HL-60/S4 (cell line): ENCODE results near the gene PSMG4.

Source experiments
- in situ Hi-C: fragments of 300-500 bp; cut with MboI; formaldehyde crosslinking; loops from 2 replicates; pipeline ENCODE4 v1.14.3; 2022; ENCODE audit warnings: low sequenced_read_pairs

The PSMG4 gene

DNA sequence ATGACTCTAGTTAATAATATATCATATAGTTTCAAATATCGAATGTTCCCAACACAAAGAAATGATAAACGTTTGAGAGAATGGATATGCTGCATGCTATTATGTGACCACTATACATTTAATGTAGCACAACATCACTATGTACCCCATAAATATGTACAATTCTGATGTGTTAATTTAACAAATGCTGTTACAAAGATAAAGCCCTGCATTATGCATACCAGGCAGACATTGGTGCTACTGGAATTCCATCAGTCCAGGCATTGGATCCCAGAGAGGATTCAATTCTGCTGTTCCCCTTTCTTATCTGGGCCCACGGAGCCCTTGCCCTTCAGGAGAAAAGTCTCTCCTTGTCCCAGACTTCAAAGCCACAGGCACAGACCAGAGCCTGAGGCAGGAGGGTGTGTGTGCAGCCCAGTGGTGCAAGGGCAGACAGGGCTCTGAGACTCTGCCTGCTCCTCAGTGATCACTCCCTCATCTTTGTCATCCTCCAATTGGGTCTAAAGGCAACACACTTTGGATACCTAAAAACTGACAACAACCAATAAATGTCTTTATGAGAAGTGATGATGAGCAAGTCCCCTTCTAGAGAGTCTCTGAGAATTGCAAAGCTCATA, 45.2 kb downstream of the PSMG4 start:
- in situ Hi-C loops, result no loop called here

DNA sequence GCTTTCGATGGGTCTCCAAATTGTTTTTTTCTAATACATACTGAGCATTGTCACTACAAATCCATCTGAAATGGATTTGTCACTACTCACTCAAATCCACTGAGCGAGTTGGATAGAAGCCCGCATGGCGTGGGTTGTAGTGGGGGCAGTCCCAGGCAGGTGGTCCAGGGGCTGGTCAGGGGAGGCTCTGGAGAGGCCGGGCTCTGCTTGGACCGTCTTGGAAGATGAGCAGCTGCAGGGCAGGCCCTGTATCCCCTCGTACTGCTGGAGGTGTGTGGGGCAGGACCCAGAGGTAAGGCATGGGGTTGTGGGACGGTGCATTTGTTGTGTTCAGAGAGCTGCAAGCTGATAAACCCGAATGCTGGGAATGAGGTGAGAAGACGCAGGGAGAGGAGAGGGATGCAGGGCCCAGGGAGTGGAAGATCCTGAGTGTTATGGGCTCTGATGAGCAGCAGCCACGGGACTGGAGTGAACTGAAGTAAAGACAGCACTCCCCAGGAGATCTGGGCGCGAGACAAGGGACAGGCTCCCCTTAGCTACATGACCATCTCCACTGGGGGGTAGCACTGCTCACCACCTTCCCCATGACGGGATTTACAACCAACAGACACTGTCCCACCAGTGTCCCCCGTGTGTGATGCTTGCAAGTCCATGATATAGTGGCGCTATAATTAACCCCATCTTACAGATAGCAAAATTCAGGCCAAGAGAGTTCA, 45.9 kb downstream of the PSMG4 start:
- in situ Hi-C loops, result no loop called here

DNA sequence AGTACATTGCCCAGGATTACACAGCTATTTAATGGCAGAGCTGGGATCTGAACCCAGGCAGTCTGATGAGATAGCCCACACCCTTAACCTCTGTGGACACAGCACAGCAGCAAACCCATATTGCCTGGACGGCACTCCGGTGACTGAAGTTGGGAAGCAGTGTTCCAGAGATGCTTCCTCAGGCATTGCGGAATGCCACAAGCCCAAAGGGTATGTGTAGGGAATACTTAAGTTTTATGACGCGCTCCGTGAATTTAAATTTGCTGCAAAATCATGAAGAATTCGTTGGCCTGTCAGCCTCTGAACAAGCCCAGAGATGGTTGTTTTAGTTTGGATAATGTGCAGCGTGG, 46.4 kb downstream of the PSMG4 start:
- in situ Hi-C loops, result no loop called here

DNA sequence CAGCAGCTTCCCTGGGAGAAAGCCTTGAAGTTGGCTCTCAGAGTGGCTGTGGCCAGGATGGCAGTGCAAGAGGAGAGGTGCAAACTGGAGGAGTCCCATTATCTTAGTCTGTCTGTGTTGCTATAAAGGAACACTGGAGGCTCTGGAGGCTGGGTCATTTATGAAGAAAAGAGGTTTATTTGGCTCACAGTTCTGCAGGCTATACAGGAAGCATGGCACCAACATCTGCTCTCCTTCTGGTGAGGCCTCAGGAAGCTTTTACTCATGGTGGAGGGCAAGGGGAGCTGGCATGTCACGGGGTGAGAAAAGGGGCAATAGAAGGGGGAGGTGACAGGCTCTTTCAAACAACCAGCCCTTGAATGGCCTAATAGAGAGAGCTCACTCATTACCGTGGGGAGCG, 47.1 kb downstream of the PSMG4 start:
- in situ Hi-C loops, result no loop called here

DNA sequence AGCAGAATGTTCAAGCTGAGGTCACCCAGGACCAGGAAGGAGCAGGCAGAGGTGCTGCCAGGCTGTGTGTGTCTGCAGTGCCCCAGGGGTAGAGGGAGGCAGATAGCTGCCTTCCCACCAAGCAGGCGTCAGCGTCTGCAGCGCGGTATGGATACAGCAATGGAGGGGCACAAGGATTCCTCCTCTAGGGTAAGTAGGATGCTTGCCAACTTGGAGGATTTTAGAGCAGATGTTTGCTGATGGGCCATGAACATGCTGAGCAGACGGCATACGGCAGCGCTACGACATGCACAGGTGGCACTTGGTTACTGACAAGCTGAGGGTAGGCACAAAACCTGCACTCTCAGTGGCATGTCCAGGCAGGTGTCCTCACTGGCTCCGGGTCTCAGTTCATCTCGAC, 48.1 kb downstream of the PSMG4 start:
- in situ Hi-C loops, result no loop called here

DNA sequence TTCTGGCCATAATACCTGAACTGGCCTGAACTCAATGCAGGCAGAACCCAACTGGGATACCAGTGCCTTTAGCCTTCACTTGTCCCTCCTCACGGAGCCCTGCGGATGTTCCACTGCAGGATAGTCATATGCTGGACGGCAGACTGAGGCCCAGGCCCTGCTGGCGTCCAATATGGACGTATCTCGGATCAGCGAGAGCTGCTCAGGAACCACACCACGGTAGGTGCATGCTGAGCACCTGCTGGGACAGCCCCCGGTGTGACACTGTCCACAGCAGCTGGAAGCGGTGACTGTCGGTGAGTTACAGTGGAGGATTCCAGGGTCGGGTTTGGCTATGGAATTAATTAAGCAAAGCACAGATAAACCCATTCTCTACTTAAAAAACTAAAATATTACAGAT, 48.7 kb downstream of the PSMG4 start:
- in situ Hi-C loops, result no loop called here

DNA sequence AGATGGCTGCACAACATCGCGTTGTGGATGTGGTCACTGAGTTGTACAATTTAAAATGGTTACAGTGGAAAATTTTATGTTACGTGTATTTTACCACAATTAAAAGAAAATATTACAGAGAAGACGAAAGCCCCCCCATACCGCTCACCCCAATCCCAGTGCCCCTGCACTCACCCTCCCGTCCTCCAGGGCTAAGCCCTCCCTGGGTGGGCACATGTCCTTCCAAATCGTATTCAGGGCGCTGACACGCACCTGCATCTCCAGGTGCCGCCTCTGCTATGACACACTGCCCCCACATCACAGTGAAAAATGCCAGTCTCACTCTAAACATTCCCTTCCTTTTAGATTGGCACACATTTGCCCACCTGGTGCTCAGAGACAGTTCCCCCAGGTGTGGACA, 49.4 kb downstream of the PSMG4 start:
- in situ Hi-C loops, result no loop called here

DNA sequence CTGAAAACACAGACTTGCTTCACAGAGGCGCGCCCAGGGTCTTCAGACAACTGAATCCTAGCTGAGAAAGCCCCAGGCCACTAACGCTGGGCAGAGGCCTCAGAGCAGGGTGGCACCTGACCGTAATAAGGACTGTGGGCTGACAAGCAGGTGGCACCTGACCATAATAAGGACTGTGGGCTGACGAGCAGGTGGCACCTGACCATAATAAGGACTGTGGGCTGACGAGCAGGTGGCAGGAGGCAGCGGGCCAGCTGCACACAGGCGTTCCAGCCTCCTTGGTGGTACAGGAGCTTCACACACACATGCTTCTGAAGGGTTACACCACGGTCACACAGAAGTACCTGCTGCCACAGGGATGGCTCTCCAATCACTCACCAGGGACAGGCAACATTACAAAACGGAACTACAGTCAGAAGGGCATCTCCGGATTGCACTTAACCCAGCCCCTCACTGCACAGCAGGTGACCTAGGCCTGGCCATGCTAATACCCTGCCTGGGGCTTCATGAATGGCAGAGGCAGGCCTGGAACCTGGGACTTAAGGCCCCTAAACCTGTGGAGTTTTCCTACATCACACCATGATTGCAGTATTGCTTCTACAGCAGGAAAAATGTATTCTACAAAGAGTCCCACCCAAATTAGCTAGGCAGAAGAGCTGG, 50.8 kb downstream of the PSMG4 start:
- in situ Hi-C loops, result no loop called here

DNA sequence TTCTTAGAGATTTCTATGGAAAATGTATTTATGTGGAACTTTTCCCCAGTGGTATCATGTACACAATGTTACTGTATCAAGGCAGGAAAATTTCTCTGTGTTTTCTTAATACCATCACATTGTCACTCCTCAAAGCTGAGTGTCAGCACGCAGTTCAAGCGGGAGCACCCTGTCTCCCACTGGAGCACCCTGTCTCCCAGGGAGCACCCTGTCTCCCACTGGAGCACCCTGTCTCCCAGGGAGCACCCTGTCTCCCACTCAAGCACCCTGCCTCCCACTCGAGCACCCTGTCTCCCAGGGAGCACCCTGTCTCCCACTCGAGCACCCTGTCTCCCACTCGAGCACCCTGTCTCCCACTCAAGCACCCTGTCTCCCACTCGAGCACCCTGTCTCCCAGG, 51.3 kb downstream of the PSMG4 start:
- in situ Hi-C loops, result no loop called here

DNA sequence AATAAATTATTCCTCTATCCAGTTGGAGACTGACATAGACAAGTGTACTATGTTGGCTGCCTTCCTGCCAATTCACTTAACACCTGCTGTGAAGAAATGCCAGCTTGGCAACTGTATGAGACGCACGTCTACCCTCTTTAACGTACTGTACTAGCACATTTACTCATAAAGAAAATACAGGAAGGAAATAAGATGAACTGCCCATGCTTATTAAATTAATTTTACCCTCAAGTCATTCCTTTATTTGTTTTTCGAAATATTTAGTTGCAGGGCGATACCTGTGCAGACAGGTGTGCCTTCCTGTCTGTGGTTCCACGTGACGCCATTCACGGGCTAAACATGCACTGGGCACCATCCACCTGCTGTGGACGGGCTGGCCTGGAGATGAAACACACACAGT, 52.0 kb downstream of the PSMG4 start:
- in situ Hi-C loops, result no loop called here

DNA sequence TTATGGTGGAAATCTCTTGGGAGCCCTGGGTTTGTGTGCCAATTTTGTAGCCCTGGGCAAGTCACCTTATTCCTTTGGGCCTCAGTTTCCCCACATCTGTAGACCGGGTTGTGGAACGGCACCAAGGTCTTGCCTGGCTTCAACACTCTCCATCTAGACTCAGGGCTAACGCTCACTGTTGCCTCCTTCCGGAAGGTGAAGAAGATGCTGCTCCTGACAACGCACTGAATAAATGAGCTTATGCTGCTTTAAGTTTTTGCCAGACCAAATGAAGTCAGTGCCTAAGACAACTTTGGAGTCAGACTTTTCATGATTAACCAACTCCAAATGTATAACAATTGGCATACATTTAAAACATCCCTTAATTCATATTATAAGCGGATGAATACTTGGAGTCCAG, 53.1 kb downstream of the PSMG4 start:
- in situ Hi-C loops, result no loop called here

DNA sequence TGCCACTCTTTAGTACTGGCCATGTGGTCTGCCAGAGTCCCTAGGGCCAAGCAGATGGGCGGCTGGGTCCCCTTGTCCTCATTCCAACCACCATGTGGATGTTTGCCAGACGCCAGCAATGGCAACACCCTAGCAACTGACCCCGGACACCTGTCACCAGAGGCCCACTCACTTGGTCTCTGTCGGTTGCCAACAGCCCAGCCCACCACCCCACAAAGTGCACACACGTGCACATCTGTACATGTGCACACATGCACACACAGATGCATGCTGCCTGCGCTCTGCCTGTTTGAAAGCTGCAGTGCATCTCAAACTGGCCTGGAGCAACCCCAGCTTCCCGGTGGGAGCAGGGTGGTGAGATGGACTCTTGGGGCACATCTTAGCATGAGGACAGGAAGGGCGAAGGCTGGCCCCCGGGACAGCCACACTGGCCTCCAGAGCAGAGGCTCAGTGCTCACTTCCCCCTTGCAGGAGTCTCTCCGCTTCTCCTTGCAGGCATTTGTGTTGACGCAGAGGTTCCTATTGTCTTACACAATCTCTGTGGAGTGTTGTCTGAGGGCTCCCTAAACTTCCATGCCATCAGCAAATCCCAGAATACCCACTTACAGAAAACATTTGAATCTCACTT, 54.0 kb downstream of the PSMG4 start:
- in situ Hi-C loops, result no loop called here

DNA sequence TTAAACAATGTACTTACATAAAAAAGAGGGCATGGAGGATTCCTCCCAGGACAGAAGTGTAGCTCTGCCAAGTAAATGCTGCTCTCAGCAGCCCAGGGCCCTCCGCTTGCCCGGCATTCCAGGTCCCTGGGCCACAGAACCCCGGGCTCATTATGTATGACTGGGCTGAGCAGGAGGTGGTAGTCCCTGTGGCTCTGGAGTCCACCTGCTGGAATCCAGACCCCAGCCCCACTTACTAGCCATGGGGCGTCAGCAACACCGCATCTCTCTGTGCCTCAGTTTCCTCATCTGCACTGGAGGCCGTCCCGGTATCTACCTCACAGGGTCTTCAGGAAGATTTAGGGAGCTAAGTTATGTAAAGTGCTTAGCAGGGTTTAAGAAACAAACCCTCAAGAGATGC, 55.4 kb downstream of the PSMG4 start:
- in situ Hi-C loops, result no loop called here

DNA sequence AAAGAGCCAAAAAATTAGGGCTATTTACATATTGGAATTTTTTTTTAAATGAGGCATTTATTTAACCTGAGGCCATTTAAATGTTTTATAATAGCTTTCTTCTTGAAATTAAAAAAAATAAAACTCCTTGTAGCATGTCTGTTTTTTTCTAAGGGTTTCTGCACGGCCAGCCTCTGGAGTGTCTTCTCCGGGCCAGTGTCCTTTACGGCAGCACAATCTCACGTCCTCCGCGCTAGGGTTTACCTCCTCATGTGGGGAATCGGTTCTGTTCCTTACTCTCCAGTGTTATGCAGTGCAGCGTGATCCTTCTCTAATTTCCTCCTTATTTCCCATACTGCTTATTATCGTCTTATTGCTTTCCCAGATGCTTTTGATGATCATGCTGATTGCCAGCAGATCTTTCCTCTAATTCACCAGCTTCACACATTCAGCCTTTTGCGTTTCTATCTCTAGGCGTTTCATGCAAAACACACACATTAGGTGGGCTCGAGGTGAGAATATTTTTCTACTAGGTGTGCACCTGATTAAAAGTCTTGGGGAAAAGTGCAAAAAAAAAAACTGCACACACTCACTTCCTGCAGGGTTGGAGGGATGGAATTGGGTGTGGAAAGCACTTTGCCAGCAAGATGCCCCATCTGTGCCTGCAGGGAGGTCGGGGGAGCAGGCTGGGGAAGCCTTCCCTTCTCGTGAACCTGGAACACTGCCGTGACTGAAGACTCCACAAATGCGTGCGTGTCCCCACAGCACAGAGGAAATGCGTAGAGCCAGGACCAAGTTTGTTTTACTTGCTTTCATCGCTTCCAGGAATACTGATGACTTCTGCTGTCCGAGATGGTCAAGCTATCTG, 56.1 kb downstream of the PSMG4 start:
- in situ Hi-C loops, result no loop called here

DNA sequence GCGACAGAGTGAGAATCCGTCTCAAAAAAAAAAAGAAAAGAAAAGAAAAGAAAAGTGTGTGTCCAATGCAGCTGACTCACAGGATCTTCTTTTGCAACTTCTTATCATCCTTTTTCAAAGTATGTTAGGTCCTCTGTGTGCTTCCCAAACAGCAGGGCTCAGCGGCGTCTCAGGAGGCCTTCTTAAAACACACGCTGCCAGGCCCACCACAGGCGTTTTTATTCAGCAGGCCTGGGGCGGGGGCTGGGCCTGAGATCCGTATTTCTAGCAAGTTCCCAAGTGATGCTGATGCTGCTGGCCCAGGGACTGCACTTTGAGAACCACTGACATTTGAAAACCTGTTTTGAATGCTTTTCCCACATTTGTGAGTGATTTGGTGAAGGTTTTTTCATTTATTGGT, 57.1 kb downstream of the PSMG4 start:
- in situ Hi-C loops, result no loop called here

DNA sequence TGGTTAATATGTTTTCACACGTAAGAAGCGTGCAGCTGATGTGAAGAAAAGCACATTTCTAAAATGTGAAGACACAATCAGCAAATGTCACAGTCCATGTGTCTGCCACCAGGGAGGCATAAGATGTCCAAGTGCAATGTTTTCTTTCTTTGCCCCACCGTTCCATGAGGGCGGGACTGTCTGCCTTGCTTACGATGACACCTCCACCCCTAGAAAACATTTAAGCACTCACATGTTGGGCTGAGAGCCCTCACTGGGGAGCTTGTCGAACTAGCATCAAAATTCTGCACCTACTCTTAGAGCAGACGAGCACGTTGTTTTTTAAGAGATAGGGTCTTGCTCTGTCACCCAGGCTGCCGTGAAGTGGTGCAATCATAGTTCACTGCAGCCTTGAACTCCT, 57.6 kb downstream of the PSMG4 start:
- in situ Hi-C loops, result no loop called here

DNA sequence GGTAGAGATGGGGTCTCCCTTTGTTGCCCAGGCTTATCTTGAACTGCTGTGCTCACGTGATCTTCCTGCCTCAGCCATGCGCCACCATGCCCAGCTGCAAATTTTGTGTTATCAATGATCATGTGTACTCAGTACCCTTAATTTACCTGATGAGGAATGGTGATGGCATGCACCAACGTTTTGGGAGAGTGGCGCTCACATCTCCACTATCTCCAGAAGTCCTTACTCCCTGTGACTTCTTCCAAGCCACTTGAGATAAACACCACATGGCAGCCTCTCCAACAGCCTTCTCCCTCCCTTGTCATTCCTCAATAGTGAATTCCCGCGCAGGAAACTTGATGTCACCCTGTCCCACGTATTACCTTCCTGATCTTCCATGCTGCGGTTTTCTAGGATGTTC, 58.1 kb downstream of the PSMG4 start:
- in situ Hi-C loops, result no loop called here
